Liver (tissue), 2 donors: ENCODE measurements around the gene MICAL2.

Experiments used
- CTCF ChIP-seq: fragments of 150-350 bp; IDR thresholded peaks from 2 replicates; pipeline ENCODE4 v1.5.1; 2017; ENCODE audit warnings: improper control_type of control experiment, low read depth, low read length; ENCODE audit not compliant: missing input control
- FOXA1 ChIP-seq: IDR thresholded peaks from 2 replicates; pipeline ENCODE4 v1.6.1; 2016; ENCODE audit warnings: antibody characterized with exemption
- donor health status: healthy.

- TF ChIP-seq CTCF (no peak), FOXA1 (no peak)
Measured at GRCh38 chr11:12278766-12279671, 168.6 kb downstream of the MICAL2 start.
